Aorta (tissue), 5 donors: Measurements from ENCODE around the gene PPP6R2. TPM values are rescaled to one million over a fixed set of nuclear protein-coding genes. Genes with fewer than 3 reads are reported as not detected.

ENCODE experiments used
- ATAC-seq: fragments of 200-7000 bp; cut with Tn5 transposase; one replicate; pipeline ENCODE4 v1.9.1; 2022; ENCODE audit warnings: moderate library complexity; ENCODE audit not compliant: low FRiP score
- DNase-seq, 2 donors: peaks; one replicate each; pipeline ENCODE4 v3.0.0-alpha.2; 2020
- H3K27ac ChIP-seq, 2 donors: one replicate each; pipeline ENCODE4 v1.5.1; 2013; ENCODE audit warnings: low read length in 2 of 2, mild to moderate bottlenecking in 2 of 2, moderate library complexity in 2 of 2, control low read depth in 1 of 2, inconsistent platforms in 1 of 2, low read depth in 1 of 2
- H3K27me3 ChIP-seq, 2 donors: one replicate each; pipeline ENCODE4 v1.6.1; 2013; ENCODE audit warnings: control low read depth in 1 of 2, low read length in 1 of 2, mild to moderate bottlenecking in 1 of 2, moderate library complexity in 1 of 2; ENCODE audit not compliant: insufficient read depth in 2 of 2, control insufficient read depth in 1 of 2
- H3K36me3 ChIP-seq, 2 donors: one replicate each; pipeline ENCODE4 v1.6.1; 2013; ENCODE audit warnings: control low read depth in 1 of 2, low read length in 1 of 2, mild to moderate bottlenecking in 1 of 2; ENCODE audit not compliant: insufficient read depth in 2 of 2, control insufficient read depth in 1 of 2
- H3K4me1 ChIP-seq, 2 donors: one replicate each; pipeline ENCODE4 v1.6.1; 2013; ENCODE audit warnings: low read length in 2 of 2, control low read depth in 1 of 2, mild to moderate bottlenecking in 1 of 2, moderate library complexity in 1 of 2; ENCODE audit not compliant: insufficient read depth in 2 of 2, control insufficient read depth in 1 of 2
- H3K4me3 ChIP-seq, 2 donors: one replicate each; pipeline ENCODE4 v1.5.1; 2013; ENCODE audit warnings: low read length in 2 of 2, control low read depth in 1 of 2, mild to moderate bottlenecking in 1 of 2
- H3K9me3 ChIP-seq: one replicate; pipeline ENCODE4 v1.6.1; 2013; ENCODE audit warnings: mild to moderate bottlenecking, low read length; ENCODE audit not compliant: control insufficient read depth
- WGBS, 2 donors: extraction: QIAGEN DNeasy Blood & Tissue Kit; methylation state at CpG; one replicate each; pipeline ENCODE4 v1.1.7; 2013; 5-methylcytosine and 5-hydroxymethylcytosine counted together
- intact Hi-C, 2 donors: fragments of 100-400 bp; cut with DNase I; formaldehyde crosslinking; loops; one replicate each; pipeline versions ENCODE4 v1.14.2 to v1.15.0; 2022
- polyA plus RNA-seq, 2 donors: library from polyadenylated mRNA; stranded (reverse); fragments of 200-250 nt; gene quantifications; one replicate each; pipeline ENCODE4 v1.2.3, GENCODE V29; 2013
- total RNA-seq, 2 donors: library from RNA; stranded (reverse); fragmentation: NEBNext Ultra II Directional; extraction: Animal tissue kit (Norgen Biotek cat#: 25700); gene quantifications; one replicate each; pipeline ENCODE4 v1.2.1, GENCODE V29; 2021
- donor health status: healthy with polysubstance abuse.
- donor health status: Bipolar disorder and iron deficiency.
- donor health status: DM: no; HTN: no; CAD: no.
- donor health status: DM: no; HTN: no; CAD: no.
- donor health status: DM: yes; HTN: yes; CAD: no.

The PPP6R2 gene
- total and polyA plus RNA-seq, 4 donors, result 14.1 to 62.5 (median 46.0) TPM

DNA sequence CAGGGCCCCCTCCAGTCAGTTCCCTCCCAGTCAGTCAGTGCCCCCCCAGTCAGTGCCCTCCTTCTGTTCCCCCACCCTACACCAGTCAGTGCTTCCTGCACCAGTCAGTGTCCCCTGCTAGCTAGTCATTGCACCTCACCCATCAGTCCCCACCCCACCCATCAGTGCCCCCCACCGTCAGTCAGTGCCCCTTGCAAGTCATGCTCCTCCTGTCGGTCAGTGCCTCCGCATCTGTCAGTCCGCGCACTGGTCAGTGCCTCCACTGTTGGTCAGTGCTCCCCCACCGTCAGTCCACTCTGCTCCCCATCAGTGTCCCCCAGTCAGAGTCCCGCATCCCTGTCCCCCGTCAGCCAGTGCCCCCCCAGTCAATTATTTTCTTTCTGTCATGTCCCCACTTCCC, 3.3 kb downstream of the PPP6R2 start:
- intact Hi-C loops, result no loop called here
- no peak overlapping the region for H3K27ac ChIP-seq
- WGBS, 2 donors, result 71 to 72% methylated on average over 8 of the region's 8 CpGs

GRCh38 chr22:50347157-50347556, 4.0 kb downstream of the PPP6R2 start:
- Histone ChIP-seq H3K4me1 (no peaks in the 10 kb centered on the region), H3K36me3 (no peaks in the 10 kb centered on the region), H3K4me3 (no peak overlapping the region), H3K27ac (no peak overlapping the region), H3K9me3 (no peaks in the 10 kb centered on the region), H3K27me3 (no peaks in the 10 kb centered on the region)
- DNase-seq (no peak), ATAC-seq (no peak)
- intact Hi-C loops, result no loop called here
- 76 to 80% methylated on average over 8 of the region's 8 CpGs for WGBS, 2 donors

More for the DNA sequence above, 3.3 kb downstream of the PPP6R2 start:
- ATAC-seq (no peak), DNase-seq (no peak)
- H3K4me1 ChIP-seq, result no peaks in the 10 kb centered on the region
- no peaks in the 10 kb centered on the region for H3K9me3 ChIP-seq
- H3K36me3 ChIP-seq, result no peaks in the 10 kb centered on the region
- H3K27me3 ChIP-seq, result no peaks in the 10 kb centered on the region
- H3K4me3 ChIP-seq, result no peak overlapping the region

GRCh38 chr22:50348058-50348457, 4.9 kb downstream of the PPP6R2 start:
- Histone ChIP-seq H3K36me3 (no peaks in the 10 kb centered on the region), H3K4me3 (no peak overlapping the region), H3K27me3 (no peaks in the 10 kb centered on the region), H3K9me3 (no peaks in the 10 kb centered on the region), H3K4me1 (no peaks in the 10 kb centered on the region), H3K27ac (no peak overlapping the region)
- intact Hi-C loops, result no loop called here
- DNase-seq (no peak), ATAC-seq (no peak)
- WGBS, 2 donors, result 60 to 78% methylated on average over 2 of the region's 2 CpGs

DNA sequence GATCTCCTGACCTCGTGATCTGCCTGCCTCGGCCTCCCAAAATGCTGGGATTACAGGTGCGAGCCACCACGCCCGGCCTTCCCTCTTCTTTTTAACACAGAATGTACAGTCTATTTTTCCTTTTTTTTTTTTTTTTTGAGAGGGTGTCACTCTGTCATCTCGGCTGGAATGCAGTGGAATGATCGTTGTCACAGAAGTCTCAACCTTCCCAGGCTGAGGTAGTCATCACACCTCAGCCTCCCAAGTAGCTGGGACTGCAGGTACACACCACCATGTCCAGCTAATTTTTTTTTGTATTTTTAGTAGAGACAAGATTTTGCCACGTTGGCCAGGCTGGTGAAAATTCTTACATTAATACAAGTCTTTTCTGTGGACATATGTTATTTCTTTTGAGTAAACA, 13.1 kb downstream of the PPP6R2 start:
- ATAC-seq (no peak), DNase-seq (no peak)
- H3K27me3 ChIP-seq, result no peaks in the 10 kb centered on the region
- H3K4me1 ChIP-seq, result no peaks in the 10 kb centered on the region
- H3K36me3 ChIP-seq, result peaks cover 0 to 3% of the 10 kb centered on the region in 2 donors
- intact Hi-C loops, result no loop called here
- H3K4me3 ChIP-seq, result no peak overlapping the region
- no peaks in the 10 kb centered on the region for H3K9me3 ChIP-seq
- no peak overlapping the region for H3K27ac ChIP-seq
- 85 to 90% methylated on average over 8 of the region's 8 CpGs for WGBS, 2 donors

GRCh38 chr22:50357222-50357621, 14.1 kb downstream of the PPP6R2 start:
- DNase-seq, result no peak
- Histone ChIP-seq H3K36me3 (peaks cover 0 to 5% of the 10 kb centered on the region in 2 donors), H3K27ac (no peak overlapping the region), H3K4me3 (no peak overlapping the region), H3K27me3 (no peaks in the 10 kb centered on the region), H3K4me1 (no peaks in the 10 kb centered on the region), H3K9me3 (no peaks in the 10 kb centered on the region)
- ATAC-seq, result no peak
- WGBS, 2 donors, result 81 to 85% methylated on average over 1 of the region's 1 CpG
- intact Hi-C loops, result no loop called here

DNA sequence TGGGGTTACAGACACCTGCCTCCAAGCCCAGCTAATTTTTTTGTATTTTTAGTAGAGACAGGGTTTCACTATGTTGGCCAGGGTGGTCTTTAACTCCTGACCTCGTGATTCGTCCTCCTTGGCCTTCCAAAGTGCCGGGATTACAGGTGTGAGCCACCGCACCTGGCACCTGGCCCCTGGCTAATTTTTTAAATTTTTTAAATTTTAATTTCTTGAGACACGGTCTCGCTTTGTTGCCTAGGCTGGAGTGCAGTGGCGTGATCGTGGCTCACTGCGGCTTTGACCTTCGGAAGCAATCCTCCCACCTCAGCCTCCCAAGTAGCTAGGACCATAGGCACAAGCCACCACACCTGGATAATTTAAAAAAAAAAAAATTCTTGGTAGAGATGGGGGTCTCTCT, 14.6 kb downstream of the PPP6R2 start:
- 88 to 90% methylated on average over 10 of the region's 10 CpGs for WGBS, 2 donors
- Histone ChIP-seq H3K9me3 (no peaks in the 10 kb centered on the region), H3K4me3 (no peak overlapping the region), H3K27me3 (no peaks in the 10 kb centered on the region), H3K27ac (no peak overlapping the region), H3K4me1 (no peaks in the 10 kb centered on the region), H3K36me3 (peaks cover 0 to 5% of the 10 kb centered on the region in 2 donors)
- ATAC-seq (no peak), DNase-seq (no peak)
- intact Hi-C loops, result no loop called here

DNA sequence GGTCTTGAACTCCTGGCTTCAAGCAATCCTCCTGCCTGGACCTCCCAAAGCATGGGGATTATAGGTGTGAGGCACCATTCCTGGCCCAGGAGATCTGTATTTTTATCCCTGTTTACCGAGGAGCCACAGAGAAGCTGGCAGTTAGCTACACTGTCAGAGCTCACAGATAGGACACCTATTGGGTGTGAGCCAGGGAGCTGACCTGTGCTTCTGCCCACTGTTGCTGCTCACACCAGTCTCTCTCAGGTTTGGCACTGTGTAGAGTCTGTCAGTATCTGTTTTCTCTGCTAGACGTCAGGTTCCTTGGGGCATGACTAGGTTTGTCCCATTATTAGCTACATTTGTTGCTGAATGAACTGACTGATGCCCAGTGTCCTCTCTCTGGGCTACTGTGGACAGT, 17.5 kb downstream of the PPP6R2 start:
- no peak overlapping the region for H3K27ac ChIP-seq
- WGBS, 2 donors, result 76 to 78% methylated on average over 2 of the region's 2 CpGs
- no peak for ATAC-seq
- H3K27me3 ChIP-seq, result no peaks in the 10 kb centered on the region
- no peaks in the 10 kb centered on the region for H3K9me3 ChIP-seq
- peaks cover 0 to 5% of the 10 kb centered on the region in 2 donors for H3K36me3 ChIP-seq
- H3K4me3 ChIP-seq, result no peak overlapping the region
- intact Hi-C loops, result no loop called here
- H3K4me1 ChIP-seq, result peaks cover 0 to 2% of the 10 kb centered on the region in 2 donors
- no peak for DNase-seq

DNA sequence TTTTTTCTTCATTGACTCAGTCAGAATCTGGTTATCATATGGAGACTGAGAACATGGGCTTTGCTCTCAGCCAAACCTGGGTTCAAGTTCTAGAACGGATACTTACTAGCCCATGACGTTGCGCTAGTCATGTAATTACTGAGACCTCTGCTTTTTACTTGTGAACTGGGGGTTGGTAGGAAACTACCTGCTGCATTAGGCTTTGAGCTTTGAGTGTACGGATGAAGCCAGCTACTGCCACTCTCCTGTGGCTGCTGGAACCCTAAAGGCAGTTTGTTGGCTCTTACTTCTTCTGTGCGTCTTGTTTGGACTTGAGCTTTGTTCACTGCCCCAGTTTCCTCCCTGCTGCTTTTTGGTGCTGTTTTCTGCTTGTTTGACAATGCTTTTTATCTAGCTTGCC, 18.1 kb downstream of the PPP6R2 start:
- H3K27me3 ChIP-seq, result no peaks in the 10 kb centered on the region
- ATAC-seq, result no peak
- H3K36me3 ChIP-seq, result peaks cover 0 to 5% of the 10 kb centered on the region in 2 donors
- peaks cover 0 to 2% of the 10 kb centered on the region in 2 donors for H3K4me1 ChIP-seq
- no peak overlapping the region for H3K4me3 ChIP-seq
- no peaks in the 10 kb centered on the region for H3K9me3 ChIP-seq
- H3K27ac ChIP-seq, result no peak overlapping the region
- WGBS, 2 donors, result 89 to 93% methylated on average over 5 of the region's 5 CpGs
- intact Hi-C loops, result no loop called here
- DNase-seq, result no peak

- H3K4me1 ChIP-seq, result peaks cover 0 to 2% of the 10 kb centered on the region in 2 donors
- no peak overlapping the region for H3K27ac ChIP-seq
- no peak overlapping the region for H3K4me3 ChIP-seq
- H3K9me3 ChIP-seq, result no peaks in the 10 kb centered on the region
- no peak for ATAC-seq
- no peak for DNase-seq
- intact Hi-C loops, result no loop called here
- H3K27me3 ChIP-seq, result no peaks in the 10 kb centered on the region
- H3K36me3 ChIP-seq, result peaks cover 0 to 5% of the 10 kb centered on the region in 2 donors
- 91 to 94% methylated on average over 5 of the region's 5 CpGs for WGBS, 2 donors
These were observed 18.6 kb downstream of the PPP6R2 start for GRCh38 chr22:50361688-50362087.
